Trophoblast cell (in vitro differentiated cells and primary cell): ENCODE measurements around the gene SPATS2L.

Source experiments
- DNase-seq, 2 donors: peaks; one replicate each; pipeline ENCODE4 v3.0.0-alpha.2; 2016
- H2AFZ ChIP-seq: 2 replicates; pipeline ENCODE4 v1.6.1; 2013; ENCODE audit warnings: low read length, moderate library complexity, mild to moderate bottlenecking; ENCODE audit not compliant: insufficient read depth, poor library complexity
- H2AK5ac ChIP-seq: 2 replicates; pipeline ENCODE4 v1.6.1; 2013; ENCODE audit warnings: mild to moderate bottlenecking, low read length
- H2BK120ac ChIP-seq: 2 replicates; pipeline ENCODE4 v1.6.1; 2013; ENCODE audit warnings: low read length, mild to moderate bottlenecking, moderate library complexity; ENCODE audit not compliant: insufficient read depth, poor library complexity
- H2BK12ac ChIP-seq: 2 replicates; pipeline ENCODE4 v1.6.1; 2013; ENCODE audit warnings: mild to moderate bottlenecking, low read length, moderate library complexity
- H2BK5ac ChIP-seq: 2 replicates; pipeline ENCODE4 v1.6.1; 2013; ENCODE audit warnings: low read length, low read depth, moderate library complexity, mild to moderate bottlenecking; ENCODE audit not compliant: poor library complexity
- H3K14ac ChIP-seq: 2 replicates; pipeline ENCODE4 v1.6.1; 2013; ENCODE audit warnings: mild to moderate bottlenecking, low read length
- H3K18ac ChIP-seq: 2 replicates; pipeline ENCODE4 v1.6.1; 2013; ENCODE audit warnings: mild to moderate bottlenecking, low read length
- H3K23ac ChIP-seq: 2 replicates; pipeline ENCODE4 v1.6.1; 2013; ENCODE audit warnings: low read length
- H3K27ac ChIP-seq: 2 replicates; pipeline ENCODE4 v1.5.1; 2013; ENCODE audit warnings: low read depth, mild to moderate bottlenecking, inconsistent platforms, low read length, moderate library complexity
- H3K27me3 ChIP-seq: 2 replicates; pipeline ENCODE4 v1.6.1; 2013; ENCODE audit warnings: inconsistent platforms, mild to moderate bottlenecking, low read length, moderate library complexity; ENCODE audit not compliant: insufficient read depth
- H3K36me3 ChIP-seq, 2 experiments: 1 replicate in 1 of 2; 2 replicates in 1 of 2; pipeline ENCODE4 v1.6.1; 2013; ENCODE audit warnings: low read length in 2 of 2, mild to moderate bottlenecking in 2 of 2, moderate library complexity in 1 of 2; ENCODE audit not compliant: insufficient read depth in 2 of 2, control insufficient read depth in 1 of 2
- H3K4ac ChIP-seq: 2 replicates; pipeline ENCODE4 v1.6.1; 2013; ENCODE audit warnings: low read depth, mild to moderate bottlenecking, low read length, moderate library complexity
- H3K4me1 ChIP-seq, 2 experiments: 1 replicate in 1 of 2; 2 replicates in 1 of 2; pipeline ENCODE4 v1.6.1; 2013; ENCODE audit warnings: low read length in 2 of 2, mild to moderate bottlenecking in 2 of 2, moderate library complexity in 1 of 2; ENCODE audit not compliant: insufficient read depth in 2 of 2, control insufficient read depth in 1 of 2
- H3K4me2 ChIP-seq: 2 replicates; pipeline ENCODE4 v1.6.1; 2013; ENCODE audit warnings: inconsistent platforms, mild to moderate bottlenecking, low read length, moderate library complexity
- H3K4me3 ChIP-seq: 2 replicates; pipeline ENCODE4 v1.5.1; 2013; ENCODE audit warnings: mild to moderate bottlenecking, low read depth, low read length, inconsistent platforms
- H3K79me1 ChIP-seq: one replicate; pipeline ENCODE4 v1.6.1; 2013; ENCODE audit warnings: low read length
- H3K79me2 ChIP-seq: 2 replicates; pipeline ENCODE4 v1.6.1; 2013; ENCODE audit warnings: low read length, mild to moderate bottlenecking; ENCODE audit not compliant: control insufficient read depth, insufficient read depth, poor library complexity
- H3K9ac ChIP-seq: 2 replicates; pipeline ENCODE4 v1.6.1; 2013; ENCODE audit warnings: mild to moderate bottlenecking, low read length
- H3K9me3 ChIP-seq: 2 replicates; pipeline ENCODE4 v1.6.1; 2013; ENCODE audit warnings: low read depth, mild to moderate bottlenecking, control low read depth, inconsistent platforms, low read length; ENCODE audit not compliant: insufficient read depth
- H4K12ac ChIP-seq: 2 replicates; pipeline ENCODE4 v1.6.1; 2013; ENCODE audit warnings: low read depth, mild to moderate bottlenecking, low read length, moderate library complexity
- H4K8ac ChIP-seq: 2 replicates; pipeline ENCODE4 v1.6.1; 2013; ENCODE audit warnings: low read depth, mild to moderate bottlenecking, low read length, moderate library complexity
- H4K91ac ChIP-seq: one replicate; pipeline ENCODE4 v1.6.1; 2013; ENCODE audit warnings: low read depth, mild to moderate bottlenecking, low read length, moderate library complexity
- WGBS: extraction: QIAGEN DNeasy Blood & Tissue Kit; methylation state at CpG from one replicate; pipeline ENCODE4 v1.1.7; 2013; ENCODE audit warnings: missing lambda C conversion rate; ENCODE audit not compliant: insufficient read length, insufficient coverage; ENCODE audit errors: extremely low coverage; 5-methylcytosine and 5-hydroxymethylcytosine counted together

The SPATS2L gene

GRCh38 chr2:200488169-200488568, 181.7 kb downstream of the SPATS2L start:
- Histone ChIP-seq H3K14ac (no peak overlapping the region), H3K27ac (no peak overlapping the region), H3K79me1 (no peaks in the 10 kb centered on the region), H3K79me2 (no peaks in the 10 kb centered on the region), H2BK12ac (no peak overlapping the region), H2AK5ac (no peak overlapping the region), H3K9me3 (peaks cover 2% of the 10 kb centered on the region), H3K4me3 (no peak overlapping the region), H3K4me2 (no peak overlapping the region), H3K23ac (no peak overlapping the region), H3K9ac (no peak overlapping the region), H3K4me1 (no peaks in the 10 kb centered on the region), H2BK5ac (no peak overlapping the region), H3K18ac (no peak overlapping the region), H2AFZ (no peak overlapping the region), H4K12ac (no peak overlapping the region), H4K8ac (no peak overlapping the region), H2BK120ac (no peak overlapping the region), H3K27me3 (no peaks in the 10 kb centered on the region), H3K4ac (no peak overlapping the region), H3K36me3 (peaks cover 7 to 8% of the 10 kb centered on the region in 2 experiments), H4K91ac (no peak overlapping the region)
- WGBS = no CpG with 5 or more reads among the region's 4 CpGs
- no peak for DNase-seq

- Histone ChIP-seq H3K14ac (no peak overlapping the region), H3K27me3 (no peaks in the 10 kb centered on the region), H2BK120ac (no peak overlapping the region), H3K4me1 (no peaks in the 10 kb centered on the region), H3K9ac (no peak overlapping the region), H3K9me3 (peaks cover 2% of the 10 kb centered on the region), H2AK5ac (no peak overlapping the region), H2BK12ac (no peak overlapping the region), H3K36me3 (peaks cover 7 to 8% of the 10 kb centered on the region in 2 experiments), H4K12ac (no peak overlapping the region), H3K79me2 (no peaks in the 10 kb centered on the region), H4K8ac (no peak overlapping the region), H4K91ac (no peak overlapping the region), H3K27ac (no peak overlapping the region), H3K4me2 (no peak overlapping the region), H3K79me1 (no peaks in the 10 kb centered on the region), H3K18ac (no peak overlapping the region), H2AFZ (no peak overlapping the region), H3K23ac (no peak overlapping the region), H3K4ac (no peak overlapping the region), H3K4me3 (no peak overlapping the region), H2BK5ac (no peak overlapping the region)
- DNase-seq = no peak
- no CpG with 5 or more reads among the region's 22 CpGs for WGBS
Measured at GRCh38 chr2:200490001-200490400, 183.5 kb downstream of the SPATS2L start.

GRCh38 chr2:200492656-200493055, 186.2 kb downstream of the SPATS2L start:
- no peak overlapping the region for H3K23ac ChIP-seq
- H3K4me1 ChIP-seq = no peaks in the 10 kb centered on the region
- H4K8ac ChIP-seq = no peak overlapping the region
- no peak for DNase-seq
- no peak overlapping the region for H2BK120ac ChIP-seq
- H2BK5ac ChIP-seq = no peak overlapping the region
- no peak overlapping the region for H3K4me3 ChIP-seq
- H4K12ac ChIP-seq = no peak overlapping the region
- no peak overlapping the region for H3K18ac ChIP-seq
- no peaks in the 10 kb centered on the region for H3K27me3 ChIP-seq
- no peak overlapping the region for H3K27ac ChIP-seq
- H2BK12ac ChIP-seq = no peak overlapping the region
- H3K79me1 ChIP-seq = no peaks in the 10 kb centered on the region
- H3K79me2 ChIP-seq = no peaks in the 10 kb centered on the region
- H2AFZ ChIP-seq = no peak overlapping the region
- H3K4ac ChIP-seq = no peak overlapping the region
- peaks cover 8 to 9% of the 10 kb centered on the region in 2 experiments for H3K36me3 ChIP-seq
- no peak overlapping the region for H2AK5ac ChIP-seq
- no peak overlapping the region for H3K4me2 ChIP-seq
- H3K14ac ChIP-seq = no peak overlapping the region
- no peak overlapping the region for H3K9ac ChIP-seq
- no peak overlapping the region for H4K91ac ChIP-seq
- peaks cover 2% of the 10 kb centered on the region for H3K9me3 ChIP-seq

GRCh38 chr2:200494048-200494447, 187.6 kb downstream of the SPATS2L start:
- Histone ChIP-seq H3K79me1 (no peaks in the 10 kb centered on the region), H3K36me3 (peaks cover 8 to 9% of the 10 kb centered on the region in 2 experiments), H3K4me1 (no peaks in the 10 kb centered on the region), H3K14ac (no peak overlapping the region), H3K4me3 (no peak overlapping the region), H2AFZ (no peak overlapping the region), H2BK12ac (no peak overlapping the region), H3K9me3 (peaks cover 2% of the 10 kb centered on the region), H3K79me2 (no peaks in the 10 kb centered on the region), H3K4me2 (no peak overlapping the region), H3K18ac (no peak overlapping the region), H3K27me3 (no peaks in the 10 kb centered on the region), H2BK5ac (no peak overlapping the region), H3K4ac (no peak overlapping the region), H2BK120ac (no peak overlapping the region), H4K8ac (no peak overlapping the region), H2AK5ac (no peak overlapping the region), H4K91ac (no peak overlapping the region), H4K12ac (no peak overlapping the region), H3K27ac (no peak overlapping the region), H3K23ac (no peak overlapping the region), H3K9ac (no peak overlapping the region)
- no CpG with 5 or more reads among the region's 2 CpGs for WGBS
- DNase-seq = no peak
